Stimulated activated CD4-positive, alpha-beta T cell treated with anti-CD3 and anti-CD28 coated beads, Interleukin-12 subunit alpha, Interleukin-12 subunit beta, amount 100 ng/mL, for 4 hours (primary cell): ENCODE data around the gene NUP62.
"Not testable (repeated sequence)": the region's sequence is repeated elsewhere in the genome, so short reads cannot be mapped to it uniquely, and the experiment has no call there.

ENCODE experiments used
- DNase-seq: peaks from one replicate; pipeline ENCODE4 v3.0.0-alpha.2; 2020

Gene NUP62

DNA sequence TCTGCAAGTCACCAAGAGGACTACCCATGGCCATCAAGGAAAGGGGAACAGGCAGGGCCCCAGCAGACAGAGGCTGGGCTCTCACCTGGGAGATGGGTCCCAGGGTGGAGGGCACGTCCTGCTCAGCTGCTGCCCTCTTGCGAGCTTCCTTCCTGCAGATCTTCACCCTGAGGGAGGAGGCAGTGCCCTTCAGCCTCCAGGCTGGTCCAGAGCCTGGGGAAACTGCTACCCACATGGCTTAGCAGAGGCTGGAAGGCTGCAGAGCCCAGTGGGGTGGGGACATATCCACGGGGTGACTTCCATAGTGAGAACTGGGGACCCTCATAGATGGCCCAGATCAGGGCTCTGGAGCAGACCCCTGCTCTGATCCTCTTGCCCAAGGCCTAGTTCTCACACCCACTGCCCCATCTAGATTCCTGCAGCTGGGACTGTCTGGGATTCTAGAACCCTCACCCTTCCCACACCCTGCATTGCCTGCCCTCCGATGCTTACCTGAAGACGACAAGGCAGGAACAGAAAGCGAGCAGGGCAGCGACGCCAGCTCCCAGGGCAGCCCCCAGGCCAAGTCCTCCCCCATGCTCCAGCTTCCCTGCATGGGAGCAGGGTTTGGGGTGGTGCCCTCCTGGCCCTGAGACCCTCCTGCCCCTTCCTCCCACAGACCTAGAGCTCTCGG is 22.6 kb upstream of the NUP62 start:
- DNase-seq: no peak

- no peak for DNase-seq
Observed at GRCh38 chr19:49950956-49951526, 21.7 kb upstream of the NUP62 start.

DNA sequence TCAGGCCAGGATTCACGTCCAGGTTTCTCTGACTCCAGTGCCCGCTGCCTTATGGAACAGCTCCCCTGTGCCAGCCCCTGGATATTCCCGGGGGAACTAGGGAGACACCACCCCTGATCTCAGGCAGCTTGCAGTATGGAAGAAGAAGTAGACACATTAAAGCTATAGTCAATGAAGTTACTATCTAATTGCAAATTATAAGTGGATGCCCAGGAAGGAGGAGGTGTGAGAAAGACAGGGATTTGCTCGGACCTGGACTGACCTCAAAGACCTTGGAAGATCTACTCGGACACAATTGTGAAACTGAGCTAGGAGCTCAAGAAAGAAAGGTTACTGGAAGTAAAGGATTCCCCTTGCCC is 21.3 kb upstream of the NUP62 start:
- no peak for DNase-seq

GRCh38 chr19:49949742-49950589 is 20.7 kb upstream of the NUP62 start:
- no peak for DNase-seq

- DNase-seq: no peak
Observed at GRCh38 chr19:49946415-49946814, 17.1 kb upstream of the NUP62 start.

DNA sequence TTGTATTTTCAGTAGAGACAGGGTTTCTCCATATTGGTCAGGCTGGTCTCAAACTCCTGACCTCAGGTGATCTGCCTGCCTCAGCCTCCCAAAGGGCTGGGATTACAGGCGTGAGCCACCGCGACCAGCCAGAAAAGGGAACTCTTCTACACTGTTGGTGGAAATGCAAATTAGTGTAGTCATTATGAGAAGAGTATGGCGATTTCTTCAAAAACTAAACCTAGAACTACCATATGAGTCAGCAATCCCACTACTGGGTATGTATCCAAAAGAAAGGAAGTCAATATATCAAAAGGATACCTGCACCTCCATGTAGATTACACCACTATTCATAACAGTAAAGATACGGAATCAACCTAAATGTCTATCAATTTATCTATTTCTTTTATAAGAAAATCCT is 15.3 kb upstream of the NUP62 start:
- not testable (repeated sequence) for DNase-seq

DNA sequence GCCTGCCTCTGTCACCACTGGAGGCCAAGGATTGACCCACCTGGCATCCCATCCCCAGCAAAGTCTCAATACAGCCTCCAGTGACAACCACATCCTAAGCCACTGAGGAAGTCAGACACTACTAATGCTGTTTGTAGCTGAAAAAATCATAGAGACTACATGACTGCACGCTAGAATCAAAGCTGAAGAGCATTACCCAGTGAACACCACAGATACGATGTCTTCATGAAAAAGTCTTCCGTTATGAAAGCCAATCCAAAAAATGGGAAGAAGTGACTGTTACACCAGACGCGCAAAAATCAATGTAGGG is 11.1 kb upstream of the NUP62 start:
- no peak for DNase-seq

- DNase-seq: no peak
Observed at GRCh38 chr19:49939721-49940481, 10.6 kb upstream of the NUP62 start.

GRCh38 chr19:49938662-49939061 is 9.4 kb upstream of the NUP62 start:
- DNase-seq: no peak

GRCh38 chr19:49937750-49938381 is 8.6 kb upstream of the NUP62 start:
- peak; percentile 79 for DNase-seq

DNA sequence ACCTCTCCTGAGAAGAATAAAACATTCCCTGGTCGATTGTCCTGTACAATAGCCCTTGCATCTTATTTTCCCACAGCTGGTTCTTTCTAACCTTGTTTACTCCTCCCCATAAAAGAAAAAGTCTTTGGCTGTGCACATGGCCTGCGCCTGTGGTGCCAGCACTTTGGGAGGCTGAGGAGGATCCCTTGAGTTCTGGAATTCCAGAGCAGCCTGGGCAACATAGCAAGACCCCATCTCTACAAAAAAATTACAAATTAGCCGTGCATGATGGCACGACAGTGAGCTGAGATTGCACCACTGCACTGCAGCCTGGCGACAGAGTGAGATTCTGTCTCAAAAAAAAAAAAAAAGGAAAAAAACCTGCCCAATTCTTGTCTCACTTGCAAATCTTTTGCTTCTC is 7.2 kb upstream of the NUP62 start:
- no peak for DNase-seq

- DNase-seq: no peak
Observed at GRCh38 chr19:49933643-49934042, 4.3 kb upstream of the NUP62 start.

DNA sequence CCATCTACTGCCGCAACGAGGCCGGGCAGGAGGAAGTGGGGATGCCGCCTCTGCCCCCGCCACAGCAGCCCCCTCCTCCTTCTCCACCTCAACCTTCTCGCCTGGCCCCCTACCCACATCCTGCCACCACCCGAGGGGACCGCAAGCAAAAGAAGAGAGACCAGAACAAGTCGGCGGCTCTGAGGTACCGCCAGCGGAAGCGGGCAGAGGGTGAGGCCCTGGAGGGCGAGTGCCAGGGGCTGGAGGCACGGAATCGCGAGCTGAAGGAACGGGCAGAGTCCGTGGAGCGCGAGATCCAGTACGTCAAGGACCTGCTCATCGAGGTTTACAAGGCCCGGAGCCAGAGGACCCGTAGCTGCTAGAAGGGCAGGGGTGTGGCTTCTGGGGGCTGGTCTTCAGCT is 3.4 kb upstream of the NUP62 start:
- DNase-seq: no peak

DNA sequence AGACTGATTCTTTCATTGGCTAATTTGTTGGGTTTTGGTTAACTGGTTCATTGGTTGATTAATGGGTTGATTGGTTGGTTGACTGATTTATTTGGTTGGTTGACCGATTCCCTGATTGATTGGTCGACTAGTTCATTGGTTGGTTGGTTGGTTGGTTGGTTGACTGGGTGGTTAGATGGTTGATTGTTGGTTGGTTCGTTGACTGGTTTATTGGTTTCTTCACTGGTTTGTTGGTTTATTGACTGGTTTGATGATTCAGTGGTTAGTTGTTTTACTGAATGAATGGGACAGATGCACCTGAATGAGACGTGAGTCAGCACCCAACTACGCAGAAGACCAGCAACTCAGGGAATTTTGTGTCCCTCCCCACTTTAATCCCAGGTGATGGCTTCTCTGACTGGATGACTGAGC is 2.7 kb upstream of the NUP62 start:
- DNase-seq: no peak

DNA sequence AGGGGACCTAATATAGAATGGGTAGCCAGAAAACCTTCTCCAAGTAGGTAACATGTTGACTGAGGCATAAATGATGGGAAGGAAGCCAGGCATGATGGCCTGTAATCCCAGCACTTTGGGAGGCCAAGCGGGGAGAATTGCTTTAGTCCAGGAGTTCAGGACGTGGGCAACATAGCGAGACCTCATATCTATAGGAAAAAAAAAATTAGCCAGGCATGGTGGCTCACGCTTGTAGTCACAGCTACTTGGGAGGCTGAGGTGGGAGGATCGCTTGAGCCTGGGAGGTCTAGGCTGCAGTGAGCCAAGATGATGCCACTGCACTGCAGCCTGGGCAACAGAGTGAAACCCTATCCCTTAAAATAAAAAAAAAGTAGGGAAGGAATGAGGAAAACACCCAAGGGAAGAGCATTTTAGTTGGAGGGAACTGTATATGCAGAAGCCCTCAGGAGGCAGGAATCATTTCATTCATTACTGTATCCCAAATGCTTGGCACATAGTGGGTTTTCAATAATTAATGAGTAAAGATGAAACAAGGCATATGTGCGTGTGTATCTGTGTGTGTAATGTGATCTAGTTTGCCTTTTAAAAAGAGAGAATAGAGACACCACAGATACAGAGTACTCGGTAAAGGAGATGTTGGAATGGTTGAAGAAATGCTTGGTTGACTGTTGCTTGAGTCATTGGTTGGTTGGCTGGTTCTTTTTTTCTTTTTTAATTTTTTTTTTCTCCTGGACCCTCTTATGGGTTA is 2.2 kb upstream of the NUP62 start:
- DNase-seq: no peak

- DNase-seq: no peak
Observed at GRCh38 chr19:49930483-49931011, 1.2 kb upstream of the NUP62 start.

GRCh38 chr19:49929611-49930482 is 543 bp upstream of the NUP62 start:
- peak; percentile 85 for DNase-seq

- no peak for DNase-seq
Observed at GRCh38 chr19:49927526-49928264, 1.6 kb downstream of the NUP62 start.

DNA sequence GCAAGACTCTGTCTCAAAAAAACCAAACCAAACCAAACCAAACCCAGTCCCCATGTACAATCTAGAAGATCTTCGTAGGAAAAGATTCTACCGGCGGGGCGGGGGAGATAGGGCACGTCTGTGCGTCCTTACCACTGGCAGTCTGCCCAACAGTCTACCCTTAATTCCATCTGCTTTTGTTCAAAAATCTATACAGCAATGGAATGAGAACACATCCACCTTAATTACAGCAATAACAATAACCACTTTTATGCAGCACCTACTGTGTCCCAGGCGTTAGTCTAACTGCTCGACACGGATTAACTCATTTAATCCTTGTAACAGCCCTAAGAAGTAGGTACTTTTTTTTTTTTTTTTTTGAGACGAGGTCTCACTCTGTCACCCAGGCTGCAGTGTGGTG is 2.8 kb downstream of the NUP62 start:
- DNase-seq: no peak

GRCh38 chr19:49925486-49925885 is 3.8 kb downstream of the NUP62 start:
- no peak for DNase-seq

- not testable (repeated sequence) for DNase-seq
Observed at GRCh38 chr19:49924881-49925210, 4.5 kb downstream of the NUP62 start.
